GM13977 (cell line): ENCODE results near the gene TP53RK.
A peak's percentile ranks its signal among the peaks of the same experiment; 100 is the strongest.
"Not testable (repeated sequence)": the region's sequence is repeated elsewhere in the genome, so short reads cannot be mapped to it uniquely, and the experiment has no call there.

ENCODE experiments used
- DNase-seq: peaks from one replicate; pipeline ENCODE4 v3.0.0; 2012; ENCODE audit warnings: low spot score
- CTCF ChIP-seq: IDR thresholded peaks from 2 replicates; pipeline ENCODE4 v1.5.1; 2012; ENCODE audit warnings: mild to moderate bottlenecking, control low read depth; ENCODE audit not compliant: insufficient read depth; ENCODE audit errors: extremely low read depth, missing control alignments
- in situ Hi-C: fragments of 300-500 bp; cut with MboI; formaldehyde crosslinking; loops from one replicate; pipeline ENCODE4 v1.12.0; 2022; ENCODE audit warnings: low sequenced_read_pairs, low pct_unique_long_range_greater_than_20kb, mixed read lengths, inconsistent platforms; ENCODE audit not compliant: unreplicated experiment

The TP53RK gene

DNA sequence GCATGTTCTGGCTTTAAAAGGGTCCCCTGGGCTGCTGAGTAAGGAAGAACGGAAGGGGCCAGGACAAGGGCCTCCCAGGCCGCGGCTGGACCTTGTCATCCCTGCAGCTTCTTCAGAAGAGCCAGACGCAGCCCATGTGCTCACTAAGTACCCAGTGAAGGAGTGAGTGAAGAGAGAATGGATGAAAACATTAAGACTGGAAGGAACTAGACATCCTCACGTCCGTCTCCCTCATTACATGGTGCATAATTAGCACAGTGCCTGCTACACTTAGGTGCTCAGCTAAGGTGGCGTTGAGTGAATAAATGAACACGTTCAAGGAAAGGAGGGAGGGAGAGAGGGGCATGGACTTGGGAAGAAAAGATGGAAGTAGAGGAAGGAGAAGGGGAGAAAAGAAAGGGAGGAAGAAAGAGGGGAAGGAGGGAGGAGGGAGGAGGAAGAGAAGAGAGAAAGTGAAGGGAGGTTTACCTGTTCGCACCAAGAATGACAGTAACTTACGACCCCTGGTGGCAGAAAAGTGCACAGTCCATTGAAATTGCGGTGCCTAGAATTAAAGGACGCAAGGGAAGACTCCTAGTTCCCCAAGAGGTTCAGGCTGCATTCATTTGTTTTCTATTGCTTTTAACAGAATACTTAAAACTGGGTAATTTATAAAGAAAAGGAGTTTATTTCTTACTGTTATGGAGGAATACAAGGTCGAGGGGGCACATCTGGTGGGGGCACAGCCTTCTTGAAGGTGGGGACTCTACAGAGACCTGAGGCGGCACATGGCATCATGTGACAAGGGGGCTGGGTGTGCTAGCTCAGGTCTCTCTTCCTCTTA is 8.0 kb downstream of the TP53RK start:
- peak; percentile 68 for DNase-seq
- peak; percentile 85 for TF ChIP-seq CTCF
- in situ Hi-C loops = loop anchor here (10.0 kb wide), 1 partner anchor 156 kb away; no protein-coding TSS in a partner anchor

DNA sequence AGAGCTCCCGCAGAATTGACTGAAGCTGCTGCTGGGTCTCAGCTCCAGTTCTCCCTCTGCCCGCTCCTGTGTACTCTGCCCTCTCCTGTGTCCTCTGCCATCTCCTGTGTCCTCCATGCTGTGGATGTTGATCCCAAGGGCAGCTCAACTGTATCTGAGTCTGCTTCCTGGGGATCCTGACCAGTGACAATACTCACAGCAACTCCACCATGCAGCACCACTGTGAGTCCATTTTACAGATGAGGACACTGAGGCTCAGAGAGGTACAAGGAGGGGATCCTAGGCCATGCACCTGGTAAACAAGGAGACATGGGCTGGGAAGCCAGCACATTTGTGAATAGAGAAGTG is 8.6 kb downstream of the TP53RK start:
- no peak for TF ChIP-seq CTCF
- in situ Hi-C loops = loop anchor here (10.0 kb wide), 1 partner anchor 156 kb away; no protein-coding TSS in a partner anchor
- no peak for DNase-seq

- no peak for DNase-seq
- TF ChIP-seq CTCF = no peak
- in situ Hi-C loops = no loop called here
Measured at GRCh38 chr20:46678516-46678915, 10.7 kb downstream of the TP53RK start.

GRCh38 chr20:46677608-46678007 is 11.6 kb downstream of the TP53RK start:
- no peak for TF ChIP-seq CTCF
- in situ Hi-C loops = no loop called here
- DNase-seq = no peak

GRCh38 chr20:46676649-46677316 is 12.5 kb downstream of the TP53RK start:
- in situ Hi-C loops, DNase-seq: not testable (repeated sequence)

DNA sequence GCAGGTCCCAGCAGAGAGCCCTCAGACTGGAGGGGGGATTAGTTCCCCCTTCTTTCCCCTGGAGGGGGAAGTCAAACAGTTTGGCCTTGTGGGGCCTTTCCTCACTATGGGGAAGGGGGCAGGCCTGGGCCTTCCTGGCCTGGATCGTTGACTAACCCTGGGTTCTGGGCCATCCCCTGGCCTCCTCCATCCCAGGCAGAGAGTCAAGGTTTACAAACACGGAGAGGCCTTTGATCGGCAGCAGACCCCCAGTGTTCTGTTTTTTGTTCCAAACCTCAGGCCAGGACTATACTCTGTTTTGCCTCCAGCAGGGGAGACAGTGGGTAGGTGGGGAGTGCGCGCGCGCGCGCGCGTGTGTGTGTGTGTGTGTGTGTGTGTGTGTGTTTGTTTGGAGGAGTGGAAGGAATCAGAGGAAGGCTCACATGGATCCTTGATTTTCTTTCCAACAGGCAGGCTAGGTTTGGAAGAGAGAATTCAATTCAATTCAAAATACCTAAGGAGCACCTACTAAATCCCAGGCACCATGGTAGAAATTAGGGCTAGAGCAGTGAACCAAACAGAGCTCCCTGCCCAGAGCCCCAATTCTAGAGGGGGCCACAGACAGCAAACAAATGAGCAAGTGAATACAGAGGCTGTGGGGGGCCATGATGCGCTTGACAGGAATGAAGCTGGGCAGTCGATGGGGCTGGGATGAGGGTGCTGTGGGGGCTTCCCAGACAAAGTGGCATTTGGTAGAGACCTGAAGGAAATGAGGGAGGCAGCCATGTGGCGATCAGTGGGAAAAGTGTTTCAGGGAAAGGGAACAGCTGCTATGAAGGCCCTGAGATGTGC is 14.8 kb downstream of the TP53RK start:
- in situ Hi-C loops = no loop called here
- DNase-seq = no peak
- TF ChIP-seq CTCF = no peak
